ENCODE results near the gene RARRES1.
A peak's percentile ranks its signal among the peaks of the same experiment; 100 is the strongest.

- TF ChIP-seq CTCF (IDR thresholded peaks at IDR 0.05) (no peak), POLR2A (IDR thresholded peaks at IDR 0.05) (no peak), POLR2AphosphoS5 (IDR thresholded peaks at IDR 0.05; ENCODE audit: insufficient read depth in 1 of 2, low read depth in 1 of 2) (peak in 1 of 2 donors; percentile 68)
These were observed at the start of gene RARRES1 for GRCh38 chr3:158731938-158732855.
